Cardiac muscle cell (in vitro differentiated cells and primary cell): ENCODE results near the gene FTL. TPM values are rescaled to one million over a fixed set of nuclear protein-coding genes. Genes with fewer than 3 reads are reported as not detected.

Source experiments
- DNase-seq, 2 donors: peaks; one replicate each; pipeline versions ENCODE4 v3.0.0 to v3.0.0-alpha.2; 2010 to 2017; ENCODE audit warnings: low read depth in 1 of 2, low spot score in 1 of 2
- H3K27ac ChIP-seq: fragments of 200-600 bp; sonication (generic); 2 replicates; pipeline ENCODE4 v1.5.1; 2016
- H3K27me3 ChIP-seq: fragments of 200-600 bp; sonication (generic); 2 replicates; pipeline ENCODE4 v1.6.0; 2016; ENCODE audit warnings: control low read depth
- H3K36me3 ChIP-seq: fragments of 200-600 bp; sonication (generic); 2 replicates; pipeline ENCODE4 v1.5.1; 2016; ENCODE audit warnings: control low read depth
- H3K4me1 ChIP-seq: fragments of 200-600 bp; sonication (generic); 2 replicates; pipeline ENCODE4 v1.8.1; 2017; ENCODE audit warnings: low read depth, mild to moderate bottlenecking, mixed run types
- H3K4me3 ChIP-seq: fragments of 200-600 bp; sonication (generic); 2 replicates; pipeline ENCODE4 v1.5.1; 2016; ENCODE audit warnings: mild to moderate bottlenecking
- H3K9me3 ChIP-seq: fragments of 200-600 bp; sonication (generic); 2 replicates; pipeline ENCODE4 v1.5.1; 2017; ENCODE audit warnings: low read depth, mild to moderate bottlenecking, control low read depth
- polyA plus RNA-seq: library from polyadenylated mRNA; unstranded; fragments of >200 nt; fragmentation: Nextera tagmentation; extraction: Ambion mirVana; gene quantifications from 2 replicates; pipeline ENCODE4 v1.2.1, GENCODE V29; 2016
- total RNA-seq: library from RNA; depleted of rRNA; stranded (reverse); fragments of >200 nt; gene quantifications from 2 replicates; pipeline ENCODE4 v1.2.3, GENCODE V29; 2016
- TF ChIP-seq, protein P1 (sequence below): IDR thresholded peaks from 2 replicates; pipeline ENCODE4 v1.5.1; 2012; ENCODE audit warnings: low read depth, mild to moderate bottlenecking, low read length

The FTL gene
- total and polyA plus RNA-seq, 2 experiments from 2014 or later, result 760 to 1,335 TPM

GRCh38 chr19:48961673-48962028 lies 3.5 kb upstream of the FTL start:
- no peaks in the 10 kb centered on the region for H3K9me3 ChIP-seq
- no peak for DNase-seq
- peak overlapping the region; percentile 82 for H3K27ac ChIP-seq
- TF ChIP-seq, protein P1, sequence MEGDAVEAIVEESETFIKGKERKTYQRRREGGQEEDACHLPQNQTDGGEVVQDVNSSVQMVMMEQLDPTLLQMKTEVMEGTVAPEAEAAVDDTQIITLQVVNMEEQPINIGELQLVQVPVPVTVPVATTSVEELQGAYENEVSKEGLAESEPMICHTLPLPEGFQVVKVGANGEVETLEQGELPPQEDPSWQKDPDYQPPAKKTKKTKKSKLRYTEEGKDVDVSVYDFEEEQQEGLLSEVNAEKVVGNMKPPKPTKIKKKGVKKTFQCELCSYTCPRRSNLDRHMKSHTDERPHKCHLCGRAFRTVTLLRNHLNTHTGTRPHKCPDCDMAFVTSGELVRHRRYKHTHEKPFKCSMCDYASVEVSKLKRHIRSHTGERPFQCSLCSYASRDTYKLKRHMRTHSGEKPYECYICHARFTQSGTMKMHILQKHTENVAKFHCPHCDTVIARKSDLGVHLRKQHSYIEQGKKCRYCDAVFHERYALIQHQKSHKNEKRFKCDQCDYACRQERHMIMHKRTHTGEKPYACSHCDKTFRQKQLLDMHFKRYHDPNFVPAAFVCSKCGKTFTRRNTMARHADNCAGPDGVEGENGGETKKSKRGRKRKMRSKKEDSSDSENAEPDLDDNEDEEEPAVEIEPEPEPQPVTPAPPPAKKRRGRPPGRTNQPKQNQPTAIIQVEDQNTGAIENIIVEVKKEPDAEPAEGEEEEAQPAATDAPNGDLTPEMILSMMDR, result no peak
- peaks cover 4% of the 10 kb centered on the region for H3K36me3 ChIP-seq
- H3K27me3 ChIP-seq, result no peaks in the 10 kb centered on the region
- H3K4me3 ChIP-seq, result no peak overlapping the region
- peaks cover 17% of the 10 kb centered on the region for H3K4me1 ChIP-seq

DNA sequence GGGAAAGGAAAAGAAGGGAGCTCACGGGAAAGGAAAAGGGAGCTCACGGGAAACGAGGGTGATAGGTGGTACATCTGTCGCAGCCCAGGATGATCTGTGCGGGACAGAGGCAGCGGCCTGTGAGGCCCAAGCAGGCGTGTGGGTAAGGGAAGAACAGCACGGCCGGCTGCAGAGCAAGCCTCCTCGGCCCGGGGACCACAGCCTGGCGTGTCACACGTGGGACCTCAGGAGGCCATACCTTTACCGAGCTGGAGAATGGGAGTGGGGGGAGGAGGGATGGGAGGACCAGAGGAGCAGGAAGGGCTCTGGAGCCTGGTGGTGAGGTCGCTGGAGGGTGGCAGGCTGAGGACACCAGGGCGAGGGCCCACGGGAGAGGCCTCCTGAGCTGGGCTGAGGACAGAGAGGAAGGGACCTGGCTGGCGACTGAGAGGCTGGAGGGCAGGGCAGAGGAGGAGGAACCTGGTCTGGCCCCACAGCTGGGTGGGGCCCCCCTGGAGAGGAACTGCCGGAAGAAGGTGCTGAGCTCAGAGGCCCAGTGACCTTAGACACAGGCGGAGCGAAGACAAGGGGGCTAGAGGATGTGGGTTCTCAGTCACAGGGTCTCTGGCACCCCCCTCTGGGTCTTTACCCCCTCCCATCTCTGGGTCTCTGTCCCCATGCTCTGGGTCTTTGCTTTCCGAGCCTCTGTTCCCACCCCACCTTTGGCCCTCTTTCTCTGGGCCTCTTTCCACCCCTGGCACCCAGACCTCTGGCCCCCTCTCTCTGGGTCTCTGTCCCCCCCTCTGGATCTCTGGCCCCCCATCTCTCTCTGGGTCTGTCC lies 2.9 kb upstream of the FTL start:
- Histone ChIP-seq H3K4me1 (peaks cover 17% of the 10 kb centered on the region), H3K27ac (peak overlapping the region; percentile 82), H3K9me3 (no peaks in the 10 kb centered on the region), H3K4me3 (no peak overlapping the region), H3K27me3 (no peaks in the 10 kb centered on the region), H3K36me3 (peaks cover 7% of the 10 kb centered on the region)
- TF ChIP-seq, protein P1, result no peak
- peak in 1 of 2 donors; percentile 40 for DNase-seq

DNA sequence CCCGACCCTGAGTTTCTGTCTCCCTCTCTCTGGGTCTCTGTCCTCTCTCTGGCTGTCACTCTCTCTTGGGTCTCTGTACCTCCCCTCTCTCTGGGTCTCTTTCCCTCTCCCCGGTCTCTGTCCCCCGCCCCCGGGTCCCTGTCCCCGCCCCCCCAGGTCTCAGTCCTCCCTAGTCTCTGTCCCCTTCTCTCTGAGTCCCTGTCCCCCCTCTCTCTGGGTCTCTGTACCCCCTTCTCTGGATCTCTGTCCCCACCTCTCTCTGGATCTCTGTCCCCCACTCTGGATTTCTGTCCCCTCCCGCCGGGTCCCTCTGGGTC lies 2.3 kb upstream of the FTL start:
- H3K27me3 ChIP-seq, result no peaks in the 10 kb centered on the region
- no peak for DNase-seq
- peaks cover 7% of the 10 kb centered on the region for H3K36me3 ChIP-seq
- H3K9me3 ChIP-seq, result no peaks in the 10 kb centered on the region
- peak overlapping the region; percentile 82 for H3K27ac ChIP-seq
- TF ChIP-seq, protein P1, result no peak
- no peak overlapping the region for H3K4me3 ChIP-seq
- peaks cover 17% of the 10 kb centered on the region for H3K4me1 ChIP-seq

- TF ChIP-seq, protein P1, result no peak
- peaks cover 17% of the 10 kb centered on the region for H3K4me1 ChIP-seq
- H3K4me3 ChIP-seq, result peak overlapping the region; percentile 4
- peak overlapping the region; percentile 82 for H3K27ac ChIP-seq
- no peaks in the 10 kb centered on the region for H3K9me3 ChIP-seq
- DNase-seq, result peak; percentile 55 to 76
- H3K27me3 ChIP-seq, result no peaks in the 10 kb centered on the region
- H3K36me3 ChIP-seq, result peaks cover 11% of the 10 kb centered on the region
Measured at GRCh38 chr19:48963371-48964204, 1.5 kb upstream of the FTL start.

- H3K36me3 ChIP-seq, result peaks cover 20% of the 10 kb centered on the region
- peaks cover 17% of the 10 kb centered on the region for H3K4me1 ChIP-seq
- peak overlapping the region; percentile 82 for H3K27ac ChIP-seq
- DNase-seq, result peak; percentile 21 to 70
- no peaks in the 10 kb centered on the region for H3K27me3 ChIP-seq
- H3K4me3 ChIP-seq, result peak overlapping the region; percentile 62
- no peaks in the 10 kb centered on the region for H3K9me3 ChIP-seq
- TF ChIP-seq, protein P1, result no peak
Measured at GRCh38 chr19:48964205-48965039, 687 bp upstream of the FTL start.
